HG03520 (cell line): ENCODE results near the gene UPK2.
A peak's percentile ranks its signal among the peaks of the same experiment; 100 is the strongest.

ENCODE experiments used
- ATAC-seq: cut with Tn5 transposase; IDR thresholded peaks from one replicate; pipeline ENCODE4 v1.9.1; 2021; ENCODE audit warnings: mild to moderate bottlenecking, moderate library complexity; ENCODE audit not compliant: unreplicated experiment

UPK2 gene

GRCh38 chr11:118917481-118918127 lies 38.5 kb upstream of the UPK2 start:
- ATAC-seq, result no peak

DNA sequence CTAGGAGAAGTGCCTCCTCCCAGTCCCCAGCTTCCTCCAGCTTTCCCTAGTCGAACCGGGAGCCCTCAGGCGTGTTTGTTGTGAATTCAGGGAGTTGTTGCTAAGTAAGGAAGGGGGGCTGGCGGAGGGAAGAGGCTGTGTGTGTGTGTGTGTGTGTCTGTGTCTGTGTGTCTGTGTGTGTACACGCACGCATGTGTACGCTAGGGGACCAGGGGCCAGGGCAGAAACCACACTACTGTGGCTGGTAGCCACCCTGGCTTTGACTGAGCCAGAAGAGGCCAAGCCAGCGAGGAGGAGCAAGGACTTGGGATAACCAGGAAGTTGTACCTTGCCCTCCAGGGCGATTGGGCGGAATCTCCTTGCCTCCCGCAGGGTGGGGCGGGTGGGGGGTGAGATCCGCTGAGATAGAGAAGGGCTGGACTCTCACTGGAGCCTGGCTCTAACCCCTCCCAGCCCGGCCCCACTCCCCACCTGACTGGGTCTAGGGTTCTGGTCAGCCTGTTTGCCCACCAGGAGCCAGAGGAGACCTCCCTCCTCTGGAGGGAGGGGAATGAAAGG lies 37.9 kb upstream of the UPK2 start:
- ATAC-seq, result no peak

DNA sequence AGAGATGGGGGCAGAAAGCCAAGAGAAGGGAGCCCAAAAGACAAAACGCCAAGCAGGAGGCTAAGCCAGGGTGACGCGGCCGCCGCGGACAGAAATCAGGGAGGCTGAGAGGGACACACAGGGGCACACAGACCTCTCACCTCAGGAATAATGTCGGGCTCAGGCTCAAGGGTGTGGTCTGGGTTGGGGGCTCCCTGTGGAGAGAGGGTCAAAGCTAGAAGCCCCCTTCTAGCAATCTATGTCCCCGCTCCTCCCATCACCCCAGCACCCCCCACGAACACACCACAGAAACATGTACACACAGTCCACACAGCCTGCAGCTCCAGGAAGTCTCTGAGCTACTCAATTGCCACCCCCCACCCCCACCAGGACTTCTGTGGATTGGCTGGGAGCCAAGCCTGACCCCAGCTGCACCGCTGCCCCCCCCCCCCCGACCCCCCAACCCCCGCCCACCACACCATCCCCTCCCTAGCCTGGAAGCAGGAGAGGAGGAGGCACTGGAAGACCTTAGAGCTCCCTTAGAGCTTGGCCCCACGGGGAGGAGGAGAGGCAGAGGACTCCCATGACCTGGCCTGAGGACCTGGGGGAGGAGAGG lies 37.3 kb upstream of the UPK2 start:
- no peak for ATAC-seq

DNA sequence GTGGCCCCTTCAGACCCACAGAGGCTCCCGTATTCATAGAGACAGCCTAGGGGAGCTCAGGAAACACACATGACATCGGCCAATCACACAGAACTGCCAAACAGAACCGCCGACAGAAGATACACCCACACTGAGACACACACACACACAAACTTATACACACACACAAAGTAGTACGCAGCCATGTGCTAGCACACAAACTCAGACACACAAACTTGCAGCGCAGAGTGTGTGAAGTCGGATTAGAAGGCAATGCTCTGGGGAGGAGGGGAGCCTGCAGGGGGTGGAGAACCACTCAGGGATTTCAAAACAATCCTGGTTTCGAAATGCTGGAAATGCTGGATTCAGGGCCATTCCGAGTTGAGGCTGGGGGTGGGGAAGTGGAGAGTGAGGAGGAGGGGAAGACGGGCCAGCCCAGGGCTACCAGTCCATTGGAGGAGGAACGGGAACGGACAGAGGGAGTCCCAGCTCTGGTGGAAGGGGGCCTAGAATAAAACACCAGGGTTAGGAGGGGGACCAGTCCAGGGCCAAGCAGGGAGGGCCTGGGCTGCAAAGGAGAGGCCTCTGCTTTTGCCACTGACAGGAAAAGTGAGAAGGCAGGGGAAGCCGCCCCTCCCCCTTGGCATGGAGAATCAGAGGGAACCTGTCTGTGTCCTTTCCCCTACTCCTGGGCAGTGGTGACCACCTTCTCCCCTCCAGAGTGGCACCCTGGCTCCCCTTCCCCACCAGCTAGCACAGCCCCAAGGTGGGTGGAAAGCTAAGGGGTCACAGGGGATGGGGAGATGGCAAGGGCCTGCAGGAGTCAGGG lies 34.8 kb upstream of the UPK2 start:
- no peak for ATAC-seq

DNA sequence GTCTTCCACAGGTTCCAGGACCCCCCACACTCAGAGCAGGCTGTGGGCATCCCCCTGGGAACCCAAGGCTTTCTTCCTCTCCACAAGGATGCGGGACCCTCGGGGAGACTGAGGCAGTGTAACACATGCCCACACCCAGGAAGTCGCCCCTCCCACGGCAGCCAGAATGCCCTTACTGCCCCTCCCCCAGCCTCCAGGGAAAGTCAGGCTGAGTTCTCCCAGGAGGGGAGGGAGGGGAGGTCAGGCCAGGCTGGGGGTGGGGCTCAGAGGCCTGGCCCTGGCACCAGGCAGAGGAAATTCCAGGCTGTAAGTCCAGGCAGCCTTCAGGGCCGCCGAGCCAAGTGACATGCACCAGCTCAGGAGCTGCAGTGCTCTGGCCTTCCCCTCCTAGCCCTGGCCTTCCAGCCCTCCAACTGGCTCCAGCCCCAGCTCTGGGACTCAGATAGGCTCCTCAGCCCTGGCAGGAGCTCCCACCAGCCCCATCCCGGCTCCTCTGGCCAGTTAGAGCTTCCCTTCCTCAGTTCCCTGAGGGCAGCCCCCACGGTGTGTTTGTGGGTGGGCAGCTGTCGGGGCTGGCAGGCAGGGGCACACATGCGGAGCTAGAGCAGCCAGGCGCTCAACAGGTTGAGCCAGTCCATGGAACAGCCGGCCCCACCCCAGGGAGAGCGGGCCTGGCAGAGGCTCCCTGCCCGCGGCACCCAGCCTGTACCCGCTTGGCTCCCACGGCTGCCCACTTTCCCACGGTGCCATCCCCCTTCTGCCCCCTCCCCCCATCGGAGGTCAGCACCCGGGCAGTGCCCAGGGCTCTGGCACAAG lies 34.0 kb upstream of the UPK2 start:
- ATAC-seq, result no peak

GRCh38 chr11:118922745-118923627 lies 33.1 kb upstream of the UPK2 start:
- ATAC-seq, result no peak

- ATAC-seq, result no peak
These were observed 32.1 kb upstream of the UPK2 start for GRCh38 chr11:118923721-118924587.

GRCh38 chr11:118924591-118925585 lies 31.2 kb upstream of the UPK2 start:
- no peak for ATAC-seq

DNA sequence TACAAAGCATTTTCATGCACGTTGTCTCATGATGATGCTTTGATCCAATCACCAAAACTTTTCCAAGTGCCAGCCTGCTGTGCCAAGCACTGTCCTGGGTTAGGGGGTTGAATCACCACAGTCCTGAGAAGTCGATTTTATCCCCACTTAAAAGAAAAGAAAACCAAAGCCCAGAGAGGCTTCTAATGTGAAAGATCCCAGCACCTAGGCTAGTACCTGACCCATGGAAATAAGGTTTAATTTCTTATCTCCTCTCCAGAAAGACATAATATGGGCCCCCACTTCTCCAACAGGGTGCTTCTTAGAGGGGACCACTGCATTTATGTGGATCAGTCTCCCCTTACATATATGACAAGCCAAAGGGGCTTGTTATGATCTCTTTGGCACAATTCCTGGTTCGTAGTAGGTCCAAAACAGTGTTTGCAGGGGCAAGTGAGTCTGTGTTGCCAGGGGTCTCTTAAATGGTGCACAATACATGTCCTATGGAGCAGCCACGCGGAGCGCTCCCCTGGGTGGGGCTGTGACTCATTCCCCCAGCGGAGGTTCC lies 28.5 kb upstream of the UPK2 start:
- no peak for ATAC-seq

DNA sequence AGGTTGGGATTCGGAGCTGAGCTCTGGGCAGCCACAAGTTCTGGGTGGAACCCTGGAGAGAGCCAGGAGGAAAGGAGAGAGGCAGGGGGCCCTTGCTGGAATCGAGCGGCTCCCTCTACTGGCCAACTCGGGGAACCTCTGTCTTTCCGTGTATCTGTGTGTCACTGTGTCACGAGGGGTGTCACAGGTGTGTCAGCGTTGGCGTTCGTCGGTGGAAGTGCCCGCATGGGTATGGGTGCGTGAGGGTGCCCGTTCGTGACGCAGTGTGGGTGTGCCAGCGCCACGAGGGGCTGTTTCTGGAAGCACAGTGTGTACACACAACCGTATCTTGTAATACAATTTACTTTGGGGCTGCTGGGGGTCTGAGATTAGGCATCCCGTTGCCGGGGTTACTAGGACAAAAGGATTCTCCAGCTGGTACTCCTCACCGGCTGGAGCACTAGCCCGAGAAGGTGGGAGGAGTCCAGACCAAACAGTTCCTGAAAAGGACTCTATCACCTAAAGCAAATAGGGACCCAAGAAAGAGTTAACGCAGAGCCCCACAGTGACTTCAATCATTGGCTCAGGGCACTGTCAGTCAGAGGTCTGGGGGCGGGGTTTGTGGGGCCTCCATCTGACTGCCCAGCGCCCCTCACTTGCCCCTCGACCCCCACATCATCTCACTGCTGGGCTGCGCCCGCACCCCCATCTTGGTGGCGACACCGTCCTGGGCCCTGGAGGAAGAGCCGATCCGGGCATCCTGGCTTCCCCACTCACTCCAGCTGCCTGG lies 27.8 kb upstream of the UPK2 start:
- peak; percentile 36 for ATAC-seq

GRCh38 chr11:118928870-118929500 lies 27.1 kb upstream of the UPK2 start:
- no peak for ATAC-seq

DNA sequence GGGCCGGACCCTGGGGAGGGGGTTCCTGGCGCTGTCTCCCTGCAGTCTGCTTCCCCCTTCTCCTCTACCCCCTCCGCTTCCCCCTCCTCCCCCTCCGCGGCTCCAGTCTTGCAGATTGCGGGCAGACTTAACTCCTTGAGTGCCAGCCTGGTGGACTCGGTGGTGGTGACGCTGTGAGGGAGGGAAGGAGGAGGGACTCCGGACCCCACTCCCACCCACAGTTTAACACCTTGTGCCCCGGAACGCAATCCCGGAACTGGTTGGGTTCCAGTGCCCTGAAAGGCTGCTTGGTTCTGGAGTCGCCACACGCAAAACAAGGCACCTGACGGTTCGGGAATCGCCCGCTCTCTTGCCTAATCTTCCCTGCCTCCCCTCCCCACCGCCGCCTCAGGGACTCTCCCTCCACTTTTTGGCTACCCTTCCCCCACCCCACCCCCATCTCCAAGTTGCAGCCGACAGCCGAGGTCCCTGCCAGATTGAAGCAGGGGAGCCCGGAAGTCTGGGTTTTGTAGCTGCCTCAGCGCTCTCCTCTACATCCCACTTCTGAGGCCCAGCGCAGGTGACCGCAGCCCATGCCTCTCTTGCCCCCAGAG lies 26.5 kb upstream of the UPK2 start:
- no peak for ATAC-seq

DNA sequence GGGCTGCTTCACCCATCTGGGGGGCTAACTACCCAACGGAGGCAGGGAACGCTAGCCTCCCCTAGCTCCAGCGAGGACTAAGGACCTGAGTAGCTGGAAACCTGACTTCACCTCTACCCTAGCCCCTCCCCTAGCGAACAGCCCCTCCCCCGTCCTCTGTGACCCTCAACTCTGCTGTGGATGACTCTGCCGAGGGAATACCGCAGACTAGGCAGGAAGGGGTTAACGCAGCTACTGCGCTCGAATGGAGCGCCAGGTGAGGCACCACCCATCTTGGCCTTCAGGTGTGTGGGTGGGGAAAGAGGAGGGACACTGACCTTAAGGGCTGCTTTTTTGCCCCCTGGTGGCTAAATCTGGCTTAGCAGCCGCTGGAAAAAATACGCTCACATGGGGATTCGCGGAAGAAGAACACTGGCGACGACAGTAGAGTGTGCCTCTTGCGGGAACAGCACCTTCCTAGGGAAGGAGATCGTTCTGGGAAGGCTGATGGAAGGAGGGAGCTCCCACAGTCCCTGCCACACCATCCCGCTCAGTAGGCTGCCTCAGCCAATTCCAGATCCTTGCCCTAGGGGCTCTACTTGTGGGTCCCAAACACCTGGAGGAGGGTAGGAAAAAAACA lies 25.9 kb upstream of the UPK2 start:
- ATAC-seq, result no peak

GRCh38 chr11:118931571-118931970 lies 24.5 kb upstream of the UPK2 start:
- ATAC-seq, result no peak

- ATAC-seq, result no peak
These were observed 22.6 kb upstream of the UPK2 start for GRCh38 chr11:118933486-118933885.

DNA sequence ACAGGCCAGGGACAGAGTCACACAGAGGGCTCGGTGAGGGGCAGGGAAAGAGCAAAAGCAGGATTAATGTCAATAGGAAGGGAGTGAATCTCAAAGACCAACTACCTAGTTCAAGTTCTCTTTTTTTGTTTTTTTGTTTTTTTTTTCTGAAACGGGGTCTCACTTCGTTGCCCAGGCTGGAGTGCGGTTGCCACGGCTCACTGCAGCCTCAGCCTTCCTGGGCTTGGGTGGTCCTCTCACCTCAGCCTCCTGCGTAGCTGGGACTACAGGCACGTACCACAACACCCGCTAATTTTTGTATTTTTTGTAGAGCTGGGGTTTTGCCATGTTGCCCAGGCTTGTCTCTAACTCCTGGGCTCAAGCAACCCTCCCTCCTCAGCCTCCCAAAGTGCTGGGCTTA lies 20.7 kb upstream of the UPK2 start:
- no peak for ATAC-seq
